SK-N-MC (cell line): Measurements from ENCODE around the gene PCBP3.

Source experiments
- EZH2 ChIP-seq: fragments of 200-600 bp; sonication (generic); IDR thresholded peaks from one replicate; pipeline ENCODE4 v1.6.1; 2017; ENCODE audit warnings: antibody characterized with exemption
- POLR2AphosphoS5 ChIP-seq: IDR thresholded peaks from 2 replicates; pipeline ENCODE4 v1.6.1; 2012; ENCODE audit warnings: mild to moderate bottlenecking, low read depth, low read length, borderline replicate concordance

DNA sequence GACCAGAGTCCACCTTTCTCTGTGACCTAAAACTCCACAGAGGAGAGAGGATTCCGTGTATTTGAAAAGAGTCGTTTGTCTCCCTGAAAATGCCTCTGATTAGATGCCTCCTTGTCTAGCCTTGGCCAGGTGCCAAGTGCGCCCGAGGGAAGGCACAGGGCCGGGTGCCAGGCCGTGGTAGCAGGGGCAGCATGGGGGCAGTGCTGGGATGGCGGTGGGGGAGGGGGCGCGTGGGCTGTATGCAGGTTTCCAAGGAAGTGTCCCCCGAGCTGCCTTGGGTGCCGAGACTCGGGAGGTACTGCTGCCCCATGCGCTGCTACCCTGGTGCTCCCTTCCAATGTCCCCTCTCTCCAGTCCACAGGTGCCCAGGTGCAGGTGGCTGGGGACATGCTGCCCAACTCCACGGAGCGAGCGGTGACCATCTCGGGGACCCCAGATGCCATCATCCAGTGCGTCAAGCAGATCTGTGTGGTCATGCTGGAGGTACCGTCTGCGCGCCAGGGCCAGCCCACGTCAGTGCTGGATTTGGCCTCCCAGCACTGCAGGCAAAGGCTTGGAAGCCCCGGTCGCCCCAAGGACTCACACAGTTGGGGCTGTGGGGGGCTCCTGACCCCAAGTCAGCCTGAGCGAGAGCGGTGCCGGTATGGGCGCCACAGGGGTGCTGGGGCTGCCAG lies 267.2 kb downstream of the PCBP3 start:
- TF ChIP-seq EZH2 (no peak), POLR2AphosphoS5 (no peak)
